Cerebellar nuclear complex (tissue), 1 donor: ENCODE results near the gene TOLLIP.
A peak's percentile ranks its signal among the peaks of the same experiment; 100 is the strongest.
"Not testable (repeated sequence)": the region's sequence is repeated elsewhere in the genome, so short reads cannot be mapped to it uniquely, and the experiment has no call there.

Experiments
- DNase-seq, 2 experiments: peaks; one replicate each; lab custom pipeline; 2025; lab: John Stamatoyannopoulos, UW

The TOLLIP gene

DNA sequence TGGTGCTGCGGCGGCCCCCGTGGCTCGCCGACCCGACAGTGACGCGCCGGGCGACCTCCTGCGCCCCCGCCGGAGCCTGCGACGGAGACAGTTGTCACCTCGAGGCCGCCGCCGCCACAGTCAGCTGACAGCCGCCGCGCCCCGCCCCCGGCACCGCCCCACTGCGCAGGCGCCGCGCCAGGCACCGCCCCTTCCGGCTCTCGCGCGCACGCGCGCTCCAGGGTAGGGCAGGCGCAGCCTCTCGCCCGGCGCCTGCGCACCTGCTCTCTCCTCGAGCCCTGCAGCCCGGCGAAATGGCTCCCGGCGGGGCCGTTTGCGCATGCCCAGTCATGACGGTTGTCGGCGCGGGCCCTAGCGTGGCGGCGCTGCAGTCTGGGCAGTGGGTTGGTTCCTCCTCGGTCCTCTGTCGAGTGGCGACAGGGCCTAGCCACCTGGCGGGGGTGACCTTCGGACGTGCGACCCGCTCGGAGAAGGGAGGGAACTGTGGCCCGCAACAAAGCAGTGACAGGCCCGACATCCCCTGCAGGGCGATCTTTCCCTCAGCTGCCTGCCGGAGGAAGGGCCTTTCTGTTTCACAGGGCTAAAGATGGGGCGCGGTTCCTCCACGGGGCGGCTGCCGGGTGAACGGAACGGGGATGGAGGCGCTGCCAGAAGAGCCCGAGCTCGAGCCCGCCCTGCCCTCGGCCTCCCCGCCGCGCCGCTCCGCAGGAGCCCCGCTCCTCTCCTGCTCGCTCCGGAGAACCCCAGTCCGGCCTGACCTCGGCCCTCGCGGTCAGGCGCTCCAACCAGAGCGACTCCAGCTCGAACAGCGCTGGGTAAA, at the start of gene TOLLIP:
TOLLIP (minus strand) TSS at position 135 of the 820 bp plus-strand sequence; CDS start at position 1, 134 bp downstream.
- peak in 1 of 2 experiments; percentile 72 for DNase-seq

DNA sequence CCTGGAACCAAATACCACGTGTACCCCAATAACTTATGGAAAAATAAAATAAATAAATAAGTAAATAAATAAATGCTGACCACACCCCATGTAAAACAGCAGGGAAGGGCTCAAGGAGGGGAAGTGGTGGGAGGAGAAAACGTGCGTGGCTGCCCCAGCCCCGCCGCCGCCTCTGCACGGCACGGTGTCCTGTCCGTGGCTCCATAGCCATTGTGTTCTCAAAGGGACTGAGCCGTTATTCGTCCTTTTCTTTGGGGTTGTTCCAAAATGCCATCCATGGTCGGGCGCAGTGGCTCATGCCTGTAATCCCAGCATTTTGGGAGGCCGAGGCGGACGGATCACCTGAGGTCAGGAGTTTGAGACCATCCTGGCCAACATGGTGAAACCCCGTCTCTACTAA, 49.5 kb upstream of the TOLLIP start:
- DNase-seq: not testable (repeated sequence)

DNA sequence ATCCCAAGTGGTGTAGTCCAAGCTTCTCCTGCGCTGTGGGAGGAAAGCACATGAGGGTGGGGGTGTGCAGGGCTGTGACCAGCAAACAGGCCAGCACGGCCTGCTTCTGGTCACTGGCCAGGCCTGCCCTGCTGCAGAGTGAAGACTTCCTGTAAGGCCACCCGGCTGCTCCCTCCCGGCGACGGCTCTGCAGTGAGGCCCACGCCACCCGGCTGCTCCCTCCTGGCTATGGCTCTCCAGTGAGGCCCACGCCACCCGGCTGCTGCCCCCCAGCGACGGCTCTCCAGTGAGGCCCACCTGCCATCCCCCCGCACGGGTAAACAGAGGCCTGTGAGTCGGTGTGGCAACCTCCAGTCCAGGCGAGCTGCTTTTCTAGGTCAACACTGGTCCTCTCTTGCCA, 48.9 kb upstream of the TOLLIP start:
- no peak for DNase-seq

DNA sequence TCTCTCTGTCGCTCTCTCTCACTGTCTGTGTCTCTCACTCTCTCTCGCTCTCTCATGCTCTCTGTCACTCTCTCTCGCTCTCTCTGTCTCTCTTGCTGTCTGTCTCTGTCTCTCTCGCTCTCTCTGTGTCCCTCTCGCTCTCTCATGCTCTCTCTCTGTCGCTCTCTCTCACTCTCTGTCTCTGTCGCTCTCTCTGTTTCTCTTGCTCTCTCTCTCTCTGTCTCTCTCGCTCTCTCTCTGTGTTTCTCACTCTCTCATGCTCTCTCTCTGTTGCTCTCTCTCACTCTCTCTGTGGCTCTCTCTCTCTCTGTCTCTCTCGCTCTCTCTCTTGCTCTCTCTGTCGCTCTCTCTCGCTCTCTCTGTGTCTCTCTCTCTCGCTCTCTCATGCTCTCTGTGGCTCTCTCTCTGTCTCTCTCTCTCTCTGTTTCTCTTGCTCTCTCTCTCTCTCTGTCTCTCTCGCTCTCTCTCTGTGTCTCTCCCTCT, 47.1 kb upstream of the TOLLIP start:
- no peak for DNase-seq

DNA sequence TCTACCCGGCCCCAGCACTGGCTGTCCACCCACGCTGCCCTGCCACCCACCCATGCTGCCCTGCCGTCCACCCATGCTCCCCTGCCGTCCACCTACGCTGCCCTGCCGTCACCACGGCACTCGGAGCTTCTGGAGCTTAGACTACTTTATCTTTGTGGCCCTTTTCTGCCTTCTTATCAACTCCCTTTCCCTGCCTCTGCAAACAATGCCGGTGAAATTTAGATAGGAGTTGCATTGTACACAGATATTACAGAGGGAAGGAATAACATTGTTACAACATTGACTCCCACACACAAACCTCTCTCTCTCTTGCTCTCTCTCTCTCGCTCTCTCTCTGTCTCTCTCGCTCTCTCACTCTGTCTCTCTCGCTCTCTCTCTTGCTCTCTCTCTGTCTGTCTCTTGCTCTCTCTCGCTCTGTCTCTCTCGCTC, 46.6 kb upstream of the TOLLIP start:
- DNase-seq: no peak

DNA sequence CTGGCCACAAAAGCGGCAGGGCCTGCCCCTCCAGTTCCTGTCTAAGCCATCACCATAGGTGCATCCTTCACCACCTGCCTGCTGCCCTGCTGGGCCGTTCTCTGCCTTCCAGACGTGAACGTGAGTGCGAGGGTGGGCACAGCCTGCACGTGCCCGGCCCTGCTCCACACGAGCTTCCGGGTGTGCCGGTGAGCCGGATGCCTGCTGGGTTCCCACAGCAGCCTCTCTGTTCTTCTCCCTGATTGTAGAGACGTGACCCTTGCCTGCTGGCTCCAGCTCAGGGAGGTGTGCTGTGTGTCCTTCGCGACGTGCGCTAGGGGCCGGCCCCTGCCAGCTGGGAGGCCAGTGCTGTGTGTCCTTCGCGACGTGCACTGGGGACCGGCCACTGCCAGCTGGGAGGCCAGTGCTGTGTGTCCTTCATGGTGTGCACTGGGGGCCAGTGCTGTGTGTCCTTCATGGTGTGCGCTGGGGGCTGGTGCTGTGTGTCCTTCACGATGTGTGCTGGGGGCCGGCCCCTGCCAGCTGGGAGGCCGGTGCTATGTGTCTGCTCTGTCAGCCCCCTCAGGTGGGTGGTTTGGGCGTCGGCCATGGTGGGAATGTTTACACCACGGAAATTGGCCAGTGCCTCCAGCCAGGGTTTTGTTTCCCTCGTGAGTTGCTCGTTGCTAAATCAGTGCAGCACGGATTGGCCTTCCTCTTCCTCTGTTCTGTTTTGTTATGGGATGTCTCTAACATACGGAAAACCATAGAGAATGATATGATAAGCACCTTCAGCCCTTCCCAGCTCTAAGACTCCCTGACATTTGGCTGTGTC, 44.9 kb upstream of the TOLLIP start:
- DNase-seq: no peak

DNA sequence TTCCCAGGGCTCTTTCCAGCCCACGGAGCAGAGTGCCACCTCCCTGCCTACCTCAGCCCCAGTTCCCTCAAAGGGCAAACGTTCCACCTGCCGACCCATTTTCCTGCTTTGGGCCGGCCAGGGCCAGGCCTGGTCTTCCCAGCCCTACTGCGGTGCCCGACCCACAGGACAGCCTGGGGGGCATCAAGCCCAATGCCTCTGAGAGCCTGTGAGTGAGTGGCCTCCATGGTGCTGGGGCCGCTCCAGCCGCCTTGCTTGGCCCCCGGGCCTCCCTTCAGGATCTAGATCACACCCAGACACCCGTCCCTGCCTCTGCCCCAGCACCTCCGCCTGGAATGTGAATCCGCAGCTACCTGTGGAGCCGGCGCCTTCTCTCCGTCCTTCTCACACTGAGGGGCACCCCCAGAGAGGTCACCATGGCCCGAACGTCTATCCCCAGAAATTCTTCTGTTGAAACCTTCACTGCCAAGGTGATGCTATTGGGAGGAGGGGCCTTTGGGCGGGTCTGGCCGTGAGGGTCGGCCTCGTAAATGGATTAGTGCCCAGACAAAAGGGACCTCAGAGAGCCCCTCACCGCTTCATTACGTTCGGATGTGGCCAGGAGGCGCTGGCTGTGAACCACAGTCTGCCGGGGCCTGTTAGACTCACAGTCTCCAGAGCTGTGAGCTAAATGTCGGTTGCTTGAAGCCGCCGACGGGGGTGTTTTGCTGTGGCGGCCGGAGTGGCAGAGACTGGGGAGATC, 44.1 kb upstream of the TOLLIP start:
- no peak for DNase-seq

DNA sequence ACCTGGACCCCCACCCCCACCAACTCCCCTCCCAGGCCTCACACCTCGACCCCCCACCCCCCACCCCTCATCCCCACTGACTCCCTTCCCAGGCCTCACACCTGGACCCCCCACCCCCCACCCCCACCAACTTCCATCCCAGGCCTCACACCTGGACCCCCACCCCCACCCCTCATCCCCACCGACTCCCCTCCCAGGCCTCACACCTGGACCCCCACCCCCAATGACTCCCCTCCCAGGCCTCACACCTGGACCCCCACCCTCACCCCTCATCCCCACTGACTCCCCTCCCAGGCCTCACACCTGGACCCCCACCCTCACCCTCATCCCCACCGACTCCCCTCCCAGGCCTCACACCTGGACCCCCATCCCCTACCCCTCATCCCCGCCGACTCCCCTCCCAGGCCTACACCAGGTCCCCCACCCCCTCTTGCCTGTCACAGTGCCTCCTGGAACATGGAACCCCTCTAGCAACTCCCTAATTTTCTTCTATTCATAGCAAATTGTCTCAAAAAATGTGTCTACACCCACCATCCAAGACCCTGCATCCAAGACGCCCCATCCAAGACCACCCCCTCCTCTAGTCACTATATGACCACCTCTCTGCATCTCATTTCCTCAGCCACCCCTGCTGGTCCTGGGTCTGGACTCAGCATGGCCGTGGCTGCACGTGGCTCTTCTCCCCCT, 43.4 kb upstream of the TOLLIP start:
- DNase-seq: no peak

DNA sequence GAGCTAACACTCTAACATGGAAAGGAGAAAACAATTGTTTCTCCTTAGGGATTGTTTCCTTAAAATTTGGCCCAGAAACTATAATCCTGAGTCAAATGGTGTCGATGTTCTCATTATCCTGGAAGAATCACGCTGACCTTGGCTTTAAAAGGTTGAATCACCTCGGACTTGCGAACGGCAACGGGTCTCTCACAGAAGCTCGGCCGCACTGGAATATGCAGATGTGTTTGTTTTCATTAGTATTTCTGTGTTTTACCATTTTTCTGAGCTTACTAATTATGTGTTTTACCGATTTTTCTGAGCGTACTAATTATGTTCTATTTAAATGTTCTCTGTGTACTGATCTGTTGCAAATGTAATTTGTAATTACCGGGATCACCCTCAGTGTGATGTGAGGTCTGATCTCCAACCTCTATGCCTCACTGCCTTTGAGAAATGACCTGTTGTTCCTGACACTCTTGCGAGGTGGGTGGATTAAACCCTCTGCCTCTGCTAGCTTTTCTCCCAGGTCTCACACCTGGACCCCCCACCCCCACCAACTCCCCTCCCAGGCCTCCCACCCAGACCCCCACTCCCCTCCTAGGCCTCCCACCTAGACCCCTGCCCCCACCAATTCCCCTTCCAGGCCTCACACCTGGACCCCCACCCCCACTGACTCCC, 42.0 kb upstream of the TOLLIP start:
- no peak for DNase-seq

DNA sequence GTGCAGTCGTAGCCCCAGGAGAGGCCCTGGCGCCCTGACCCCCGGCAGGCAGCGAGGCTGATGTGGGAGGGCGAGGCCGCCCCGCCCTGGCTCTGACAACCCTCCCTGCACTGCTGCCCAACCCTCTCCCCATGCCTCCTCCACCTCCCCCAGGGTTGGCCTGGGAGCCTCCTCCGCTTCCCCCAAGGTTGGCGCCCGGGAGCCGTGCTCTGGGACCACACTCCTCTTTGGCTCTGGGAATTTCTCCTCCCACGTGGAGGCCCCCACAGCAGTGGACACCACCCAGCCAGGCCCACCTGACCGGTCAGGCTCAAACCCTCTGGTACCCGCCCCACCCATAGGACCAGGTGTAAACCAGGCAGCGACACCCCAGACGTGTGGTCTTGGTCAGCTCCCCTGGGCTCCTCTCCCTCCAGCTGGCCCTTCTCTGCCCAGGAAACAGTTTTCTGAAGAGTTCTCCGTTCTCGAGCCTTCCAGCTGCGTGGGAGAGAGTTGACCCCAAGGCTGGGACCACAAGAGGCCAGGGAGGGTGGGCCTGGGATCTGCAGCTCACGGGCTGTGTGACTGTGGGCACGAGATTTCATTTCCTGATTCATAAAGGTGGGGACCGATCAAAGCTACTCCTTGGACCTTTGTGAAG, 40.8 kb upstream of the TOLLIP start:
- DNase-seq: no peak

DNA sequence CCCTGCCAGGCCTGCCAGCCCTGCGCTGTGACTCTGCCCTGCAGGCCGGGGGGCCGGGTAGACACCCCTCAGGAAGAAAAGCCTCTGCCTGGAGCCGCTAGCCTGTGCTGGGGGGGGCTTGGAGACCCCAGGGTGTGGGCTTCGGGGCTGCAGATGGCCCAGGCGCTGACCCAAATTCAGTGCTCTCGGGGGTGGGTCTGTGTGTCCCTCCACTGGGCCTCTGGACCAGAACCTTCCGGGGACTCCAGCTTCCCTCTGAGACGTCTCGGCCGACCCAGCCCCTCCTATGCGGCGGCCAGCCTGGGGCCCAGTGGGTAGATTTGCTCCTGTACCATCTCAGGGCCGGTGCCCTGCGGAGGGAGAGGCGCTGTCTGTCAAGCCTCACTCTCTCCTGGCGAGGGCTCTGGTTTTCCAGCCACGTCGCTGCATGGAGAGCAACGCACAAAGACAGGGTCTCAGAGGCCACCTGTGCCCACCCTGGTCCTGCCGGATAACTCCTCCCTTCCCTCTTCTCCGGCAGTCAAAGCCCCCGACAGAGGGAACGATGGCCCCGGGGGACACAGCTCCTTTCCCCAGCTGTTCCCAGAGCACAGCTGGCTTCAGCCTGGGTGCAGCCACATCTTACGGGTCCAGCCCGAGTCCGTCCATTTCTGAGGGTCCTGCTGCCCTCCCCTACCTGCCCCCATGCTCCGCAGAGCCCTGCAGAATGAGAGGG, 40.1 kb upstream of the TOLLIP start:
- no peak for DNase-seq

DNA sequence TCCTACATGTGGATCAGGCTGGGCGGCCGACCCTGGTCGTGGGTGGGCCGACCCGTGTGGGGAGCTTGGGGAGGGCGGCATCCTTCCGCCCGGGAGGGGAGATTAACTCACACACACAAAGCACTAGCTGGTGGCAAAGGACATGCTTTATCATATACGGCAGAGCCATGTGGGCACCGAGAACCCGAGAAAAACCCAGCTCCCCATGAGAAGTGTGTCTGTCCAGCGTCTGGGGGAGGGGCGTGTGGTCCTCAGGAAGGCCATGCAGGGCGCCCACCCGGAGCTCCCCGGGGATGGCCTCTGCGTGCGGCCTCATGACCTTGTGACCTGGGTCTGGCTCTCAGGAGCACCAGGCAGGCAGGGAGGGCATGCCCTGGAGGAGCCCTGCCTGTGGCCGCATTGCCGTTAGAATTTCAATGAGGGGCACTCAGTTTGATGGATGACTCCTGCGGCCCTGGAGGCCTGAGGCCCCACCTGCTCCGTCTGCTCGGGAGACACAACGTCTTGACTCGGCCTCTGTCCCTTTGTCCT, 39.4 kb upstream of the TOLLIP start:
- no peak for DNase-seq

DNA sequence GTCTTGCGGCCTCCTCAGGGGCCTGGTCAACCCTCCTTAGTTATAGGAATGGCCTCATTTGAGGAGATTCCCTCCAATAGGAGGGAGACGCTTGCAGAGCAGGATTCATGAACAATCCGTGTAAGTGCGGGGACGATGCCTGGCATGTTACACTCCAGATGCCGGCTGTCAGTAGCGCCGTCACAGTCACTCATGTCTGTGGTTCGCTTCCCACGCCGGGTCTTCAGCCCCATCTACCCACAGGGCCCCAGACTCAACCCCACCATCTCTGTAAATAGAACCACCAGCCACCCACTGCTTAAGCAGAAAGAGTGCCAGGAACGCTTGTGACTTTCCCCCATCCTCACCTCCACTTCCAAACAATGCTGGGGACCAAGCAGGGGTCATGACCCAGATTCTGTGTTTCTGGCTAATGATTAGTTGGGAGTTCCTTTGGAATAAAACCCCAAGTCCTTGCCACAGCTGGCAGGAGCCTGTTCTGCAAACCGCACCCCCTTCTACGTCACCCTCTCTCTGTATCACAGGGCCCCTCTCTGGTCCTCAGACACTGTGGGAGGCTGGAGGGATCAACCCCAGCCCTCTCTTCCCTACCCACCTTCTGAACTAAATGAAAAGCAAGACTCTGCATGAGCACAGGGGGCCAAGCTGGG, 38.8 kb upstream of the TOLLIP start:
- no peak for DNase-seq

DNA sequence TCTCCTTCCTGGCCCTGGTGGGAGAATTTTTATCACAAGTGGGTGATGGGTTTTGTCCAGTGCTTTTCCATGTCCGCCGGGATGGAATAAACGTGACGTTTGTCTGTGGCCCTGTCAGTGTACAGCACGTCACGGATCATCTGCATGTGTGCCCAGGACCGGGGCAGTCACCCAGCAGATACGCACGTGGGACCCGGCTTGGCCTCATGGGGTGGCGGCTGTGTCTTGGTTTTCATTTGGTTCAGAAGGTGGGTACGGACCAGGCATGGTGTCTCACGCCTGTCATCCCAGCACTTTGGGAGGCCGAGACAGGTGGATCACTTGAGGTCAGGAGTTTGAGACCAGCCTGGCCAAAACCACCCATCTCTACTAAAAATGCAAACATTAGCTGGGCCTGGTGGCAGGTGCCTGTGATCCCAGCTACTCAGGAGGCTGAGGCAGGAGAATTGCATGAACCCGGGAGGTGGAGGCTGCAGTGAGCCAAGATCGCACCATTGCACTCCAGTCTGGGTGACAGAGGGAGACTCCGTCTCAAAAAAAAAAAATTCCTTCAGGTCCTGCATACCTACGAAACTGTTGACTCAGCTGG, 38.1 kb upstream of the TOLLIP start:
- DNase-seq: not testable (repeated sequence)

DNA sequence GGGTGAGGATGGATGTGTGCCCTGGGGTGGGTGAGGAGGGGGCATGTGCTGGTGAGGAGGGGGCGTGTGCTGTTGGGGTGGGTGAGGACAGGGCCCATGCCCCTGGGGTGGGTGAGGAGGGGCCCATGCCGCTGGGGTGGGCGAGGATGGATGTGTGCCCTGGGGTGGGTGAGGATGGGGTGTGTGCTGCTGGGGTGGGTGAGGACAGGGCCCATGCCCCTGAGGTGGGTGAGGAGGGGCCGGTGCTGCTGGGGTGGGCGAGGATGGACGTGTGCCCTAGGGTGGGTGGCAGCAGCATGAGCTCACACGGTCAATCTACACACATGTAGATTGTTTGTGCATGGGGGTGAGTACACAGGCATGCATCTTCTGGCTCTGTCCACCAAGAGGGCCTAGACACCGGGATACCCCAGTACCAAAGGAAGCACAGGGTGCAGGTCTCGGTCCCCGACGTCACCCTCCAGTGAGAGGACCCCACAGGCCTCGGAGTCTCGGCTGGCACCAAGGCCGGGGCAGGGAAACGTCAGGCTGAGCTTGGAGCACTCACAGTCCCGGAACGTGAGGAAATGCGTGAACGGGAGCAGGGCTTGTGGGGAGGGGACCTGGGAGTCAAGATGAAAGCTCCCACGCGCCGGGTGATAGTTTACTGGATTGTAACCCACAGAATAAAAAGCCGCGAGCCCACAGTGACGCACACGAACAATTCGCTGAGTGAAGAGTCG, 37.4 kb upstream of the TOLLIP start:
- DNase-seq: no peak

DNA sequence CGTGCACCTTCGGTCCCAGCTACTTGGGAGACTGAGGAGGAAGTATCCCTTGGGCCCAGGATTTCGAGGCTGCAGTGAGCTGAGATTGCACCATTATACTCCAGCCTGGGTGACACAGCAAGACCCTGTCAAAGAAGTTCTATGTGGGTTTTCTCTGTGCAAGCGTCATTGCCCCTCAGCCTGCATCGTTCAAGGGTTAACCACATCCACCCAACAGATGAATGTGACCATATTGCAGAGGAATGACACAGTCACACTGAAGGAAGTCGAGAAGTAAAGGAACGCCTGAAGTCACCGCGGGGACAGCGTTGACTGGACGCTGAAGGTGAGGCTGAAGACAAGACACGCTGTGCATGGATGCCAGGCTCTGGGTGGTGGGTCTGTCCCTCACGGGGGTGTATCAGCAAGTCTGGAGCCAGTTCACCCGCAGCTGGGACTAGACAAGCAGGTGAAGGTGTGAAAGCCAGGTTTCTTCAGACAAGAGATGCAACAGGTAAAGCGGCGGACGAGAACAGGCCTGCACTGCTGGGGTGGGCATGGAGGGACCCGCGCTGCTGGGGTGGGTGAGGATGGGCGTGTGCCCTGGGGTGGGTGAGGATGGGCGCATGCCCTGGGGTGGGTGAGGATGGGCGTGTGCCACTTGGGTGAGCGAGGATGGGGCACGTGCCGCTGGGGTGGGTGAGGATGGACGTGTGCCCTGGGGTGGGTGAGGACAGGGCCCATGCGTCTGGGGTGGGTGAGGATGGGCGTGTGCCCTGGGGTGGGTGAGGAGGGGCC, 36.5 kb upstream of the TOLLIP start:
- no peak for DNase-seq

DNA sequence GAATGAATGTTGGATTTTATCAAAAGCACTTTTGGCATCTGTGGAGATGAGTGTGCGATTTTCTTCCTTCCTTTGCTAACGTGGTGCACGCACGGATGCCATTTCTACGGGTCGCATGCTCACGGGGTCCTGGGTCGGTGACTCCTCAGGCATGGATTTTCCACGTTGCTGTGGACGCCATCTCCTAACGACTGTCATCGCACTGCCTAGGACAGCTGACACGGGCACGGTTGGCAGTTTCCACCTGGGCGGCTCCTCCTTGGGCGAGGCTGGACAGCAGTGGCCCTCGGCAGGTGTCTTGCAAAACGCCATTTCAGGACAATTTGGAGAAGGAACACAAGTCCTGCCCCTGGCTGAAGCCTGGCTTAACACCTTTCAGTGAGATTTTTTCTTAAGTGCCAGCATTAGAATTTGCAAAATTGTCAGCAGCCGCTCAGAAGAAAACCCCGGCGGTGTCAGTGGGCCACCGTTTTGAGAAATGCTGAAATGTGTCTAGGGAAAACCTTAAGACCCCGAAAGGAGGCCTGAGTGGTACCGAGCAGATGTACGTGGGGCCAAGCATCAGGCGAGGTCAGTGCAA, 34.7 kb upstream of the TOLLIP start:
- no peak for DNase-seq
